H1 (cell line): ENCODE results near the gene GRM4. TPM values are rescaled to one million over a fixed set of nuclear protein-coding genes. Genes with fewer than 3 reads are reported as not detected.

Experiments used
- CBX8 ChIP-seq: fragments of 300-800, 300-1000 bp; sonication (generic); IDR thresholded peaks from 2 replicates; pipeline ENCODE4 v1.7.1; 2016; ENCODE audit warnings: low read depth, low read length, borderline replicate concordance
- EZH2 ChIP-seq: fragments of 200-600 bp; sonication (generic); IDR thresholded peaks from 2 replicates; pipeline ENCODE4 v1.7.1; 2012; ENCODE audit warnings: low read depth, mild to moderate bottlenecking, moderate library complexity, low read length, inconsistent platforms; ENCODE audit not compliant: severe bottlenecking
- HDAC2 ChIP-seq, 2 experiments: fragments of 300-600 bp in 1 of 2; sonication (generic) in 1 of 2; IDR thresholded peaks; 2 replicates each; pipeline ENCODE4 v1.6.1; 2011 to 2012; ENCODE audit warnings: low read depth in 2 of 2, low read length in 2 of 2, mild to moderate bottlenecking in 2 of 2, moderate library complexity in 2 of 2, borderline replicate concordance in 1 of 2, inconsistent platforms in 1 of 2
- KDM4A ChIP-seq: IDR thresholded peaks from one replicate; pipeline ENCODE4 v1.7.1; 2012; ENCODE audit warnings: low read depth, mild to moderate bottlenecking, moderate library complexity, low read length, inconsistent platforms; ENCODE audit not compliant: severe bottlenecking
- NANOG ChIP-seq: IDR thresholded peaks from 2 replicates; pipeline ENCODE4 v1.6.1; 2011; ENCODE audit warnings: low read length, low read depth, mild to moderate bottlenecking, inconsistent platforms; ENCODE audit not compliant: insufficient read depth, poor library complexity, severe bottlenecking
- SIRT6 ChIP-seq: IDR thresholded peaks from one replicate; pipeline ENCODE4 v1.7.1; 2012; ENCODE audit warnings: low read length, inconsistent platforms
- SRF ChIP-seq: IDR thresholded peaks from 2 replicates; pipeline ENCODE4 v1.6.1; 2011; ENCODE audit warnings: mild to moderate bottlenecking, low read depth, low read length, moderate library complexity
- ZNF274 ChIP-seq: IDR thresholded peaks from 2 replicates; pipeline ENCODE4 v1.7.0; 2012; ENCODE audit warnings: low read length, borderline replicate concordance; ENCODE audit errors: extremely low read depth
- polyA plus RNA-seq, 7 experiments: library from polyadenylated mRNA; depleted of rRNA in 3 of 7; stranded (reverse) in 5 of 7; unstranded in 2 of 7; fragments of >200 nt in 5 of 7; fragments of 200-250 nt in 2 of 7; gene quantifications; 1 replicate in 5 of 7; 2 replicates in 1 of 7; 4 replicates in 1 of 7; pipeline versions ENCODE4 v1.2.1 to v1.2.3, GENCODE V29; 2011 to 2013; ENCODE audit warnings: missing spikeins in 2 of 7, mixed read lengths in 2 of 7
- total RNA-seq: library from RNA; stranded (reverse); fragmentation: NEBNext Ultra II Directional; extraction: Animal tissue kit (Norgen Biotek cat#: 25700); gene quantifications from 2 replicates; pipeline ENCODE4 v1.2.1, GENCODE V29; 2021
- TF ChIP-seq, protein P1 (sequence below): fragments of 300-600 bp; sonication (generic); IDR thresholded peaks from 2 replicates; pipeline ENCODE4 v1.7.1; 2012; ENCODE audit warnings: low read length, moderate library complexity, mild to moderate bottlenecking, inconsistent platforms; ENCODE audit not compliant: insufficient replicate concordance

Gene GRM4
- total and polyA plus RNA-seq, 2 of the 8 experiments (the other 6 are each of a cell fraction or from before 2014, with no cell fraction given), result 19.6 to 21.5 TPM

DNA sequence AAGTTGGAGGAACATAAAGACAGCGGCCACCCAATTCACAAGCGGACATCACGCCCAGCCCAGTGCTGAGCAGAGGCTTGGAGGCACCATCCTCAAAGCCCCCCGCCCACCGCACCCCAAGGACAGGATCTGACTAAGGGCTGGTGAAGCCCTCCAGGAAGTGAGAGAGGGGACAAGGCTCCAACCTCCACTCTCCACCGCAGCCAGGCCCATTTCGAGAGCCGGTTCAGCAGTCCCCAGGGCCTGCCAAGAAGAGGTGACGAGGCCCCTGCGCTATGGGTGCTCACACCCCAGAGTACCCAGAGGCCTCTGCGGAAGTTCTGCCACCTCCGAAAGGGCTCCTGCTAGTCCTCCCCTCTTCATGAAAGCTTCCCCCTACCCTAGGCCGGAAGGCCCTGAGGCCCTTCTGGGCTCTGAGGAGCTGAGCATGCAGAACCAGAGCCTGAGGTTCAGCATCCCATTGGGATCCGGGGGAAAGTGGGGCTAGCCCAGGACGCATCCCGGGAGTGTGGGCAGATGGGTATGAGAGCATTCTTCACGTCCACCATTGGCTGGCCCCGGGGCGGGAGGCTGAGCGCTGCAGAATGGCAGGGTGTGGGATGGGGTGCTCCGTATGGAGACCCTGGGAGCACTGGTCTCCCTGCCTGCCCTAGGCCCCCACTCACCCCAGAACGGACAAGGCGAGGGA lies 2.5 kb downstream of the GRM4 start (continued):
- TF ChIP-seq, protein P1, sequence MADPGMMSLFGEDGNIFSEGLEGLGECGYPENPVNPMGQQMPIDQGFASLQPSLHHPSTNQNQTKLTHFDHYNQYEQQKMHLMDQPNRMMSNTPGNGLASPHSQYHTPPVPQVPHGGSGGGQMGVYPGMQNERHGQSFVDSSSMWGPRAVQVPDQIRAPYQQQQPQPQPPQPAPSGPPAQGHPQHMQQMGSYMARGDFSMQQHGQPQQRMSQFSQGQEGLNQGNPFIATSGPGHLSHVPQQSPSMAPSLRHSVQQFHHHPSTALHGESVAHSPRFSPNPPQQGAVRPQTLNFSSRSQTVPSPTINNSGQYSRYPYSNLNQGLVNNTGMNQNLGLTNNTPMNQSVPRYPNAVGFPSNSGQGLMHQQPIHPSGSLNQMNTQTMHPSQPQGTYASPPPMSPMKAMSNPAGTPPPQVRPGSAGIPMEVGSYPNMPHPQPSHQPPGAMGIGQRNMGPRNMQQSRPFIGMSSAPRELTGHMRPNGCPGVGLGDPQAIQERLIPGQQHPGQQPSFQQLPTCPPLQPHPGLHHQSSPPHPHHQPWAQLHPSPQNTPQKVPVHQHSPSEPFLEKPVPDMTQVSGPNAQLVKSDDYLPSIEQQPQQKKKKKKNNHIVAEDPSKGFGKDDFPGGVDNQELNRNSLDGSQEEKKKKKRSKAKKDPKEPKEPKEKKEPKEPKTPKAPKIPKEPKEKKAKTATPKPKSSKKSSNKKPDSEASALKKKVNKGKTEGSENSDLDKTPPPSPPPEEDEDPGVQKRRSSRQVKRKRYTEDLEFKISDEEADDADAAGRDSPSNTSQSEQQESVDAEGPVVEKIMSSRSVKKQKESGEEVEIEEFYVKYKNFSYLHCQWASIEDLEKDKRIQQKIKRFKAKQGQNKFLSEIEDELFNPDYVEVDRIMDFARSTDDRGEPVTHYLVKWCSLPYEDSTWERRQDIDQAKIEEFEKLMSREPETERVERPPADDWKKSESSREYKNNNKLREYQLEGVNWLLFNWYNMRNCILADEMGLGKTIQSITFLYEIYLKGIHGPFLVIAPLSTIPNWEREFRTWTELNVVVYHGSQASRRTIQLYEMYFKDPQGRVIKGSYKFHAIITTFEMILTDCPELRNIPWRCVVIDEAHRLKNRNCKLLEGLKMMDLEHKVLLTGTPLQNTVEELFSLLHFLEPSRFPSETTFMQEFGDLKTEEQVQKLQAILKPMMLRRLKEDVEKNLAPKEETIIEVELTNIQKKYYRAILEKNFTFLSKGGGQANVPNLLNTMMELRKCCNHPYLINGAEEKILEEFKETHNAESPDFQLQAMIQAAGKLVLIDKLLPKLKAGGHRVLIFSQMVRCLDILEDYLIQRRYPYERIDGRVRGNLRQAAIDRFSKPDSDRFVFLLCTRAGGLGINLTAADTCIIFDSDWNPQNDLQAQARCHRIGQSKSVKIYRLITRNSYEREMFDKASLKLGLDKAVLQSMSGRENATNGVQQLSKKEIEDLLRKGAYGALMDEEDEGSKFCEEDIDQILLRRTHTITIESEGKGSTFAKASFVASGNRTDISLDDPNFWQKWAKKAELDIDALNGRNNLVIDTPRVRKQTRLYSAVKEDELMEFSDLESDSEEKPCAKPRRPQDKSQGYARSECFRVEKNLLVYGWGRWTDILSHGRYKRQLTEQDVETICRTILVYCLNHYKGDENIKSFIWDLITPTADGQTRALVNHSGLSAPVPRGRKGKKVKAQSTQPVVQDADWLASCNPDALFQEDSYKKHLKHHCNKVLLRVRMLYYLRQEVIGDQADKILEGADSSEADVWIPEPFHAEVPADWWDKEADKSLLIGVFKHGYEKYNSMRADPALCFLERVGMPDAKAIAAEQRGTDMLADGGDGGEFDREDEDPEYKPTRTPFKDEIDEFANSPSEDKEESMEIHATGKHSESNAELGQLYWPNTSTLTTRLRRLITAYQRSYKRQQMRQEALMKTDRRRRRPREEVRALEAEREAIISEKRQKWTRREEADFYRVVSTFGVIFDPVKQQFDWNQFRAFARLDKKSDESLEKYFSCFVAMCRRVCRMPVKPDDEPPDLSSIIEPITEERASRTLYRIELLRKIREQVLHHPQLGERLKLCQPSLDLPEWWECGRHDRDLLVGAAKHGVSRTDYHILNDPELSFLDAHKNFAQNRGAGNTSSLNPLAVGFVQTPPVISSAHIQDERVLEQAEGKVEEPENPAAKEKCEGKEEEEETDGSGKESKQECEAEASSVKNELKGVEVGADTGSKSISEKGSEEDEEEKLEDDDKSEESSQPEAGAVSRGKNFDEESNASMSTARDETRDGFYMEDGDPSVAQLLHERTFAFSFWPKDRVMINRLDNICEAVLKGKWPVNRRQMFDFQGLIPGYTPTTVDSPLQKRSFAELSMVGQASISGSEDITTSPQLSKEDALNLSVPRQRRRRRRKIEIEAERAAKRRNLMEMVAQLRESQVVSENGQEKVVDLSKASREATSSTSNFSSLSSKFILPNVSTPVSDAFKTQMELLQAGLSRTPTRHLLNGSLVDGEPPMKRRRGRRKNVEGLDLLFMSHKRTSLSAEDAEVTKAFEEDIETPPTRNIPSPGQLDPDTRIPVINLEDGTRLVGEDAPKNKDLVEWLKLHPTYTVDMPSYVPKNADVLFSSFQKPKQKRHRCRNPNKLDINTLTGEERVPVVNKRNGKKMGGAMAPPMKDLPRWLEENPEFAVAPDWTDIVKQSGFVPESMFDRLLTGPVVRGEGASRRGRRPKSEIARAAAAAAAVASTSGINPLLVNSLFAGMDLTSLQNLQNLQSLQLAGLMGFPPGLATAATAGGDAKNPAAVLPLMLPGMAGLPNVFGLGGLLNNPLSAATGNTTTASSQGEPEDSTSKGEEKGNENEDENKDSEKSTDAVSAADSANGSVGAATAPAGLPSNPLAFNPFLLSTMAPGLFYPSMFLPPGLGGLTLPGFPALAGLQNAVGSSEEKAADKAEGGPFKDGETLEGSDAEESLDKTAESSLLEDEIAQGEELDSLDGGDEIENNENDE, result no peak
- TF ChIP-seq EZH2 (no peak), KDM4A (no peak), CBX8 (no peak), SRF (no peak), SIRT6 (no peak), HDAC2 (IDR thresholded peaks at IDR 0.05; ENCODE audit: borderline replicate concordance in 1 of 2, low read depth in 2 of 2, low read length in 2 of 2) (no peak), NANOG (no peak), ZNF274 (no peak)
